ENCODE data around the gene TMEM232. TPM values are rescaled to one million over a fixed set of nuclear protein-coding genes. Genes with fewer than 3 reads are reported as not detected.

TMEM232 gene
- total and polyA plus RNA-seq, 8 donors, result 1.2 to 8.8 (median 5.2) TPM; not detected in 3

- intact Hi-C loops (cut with DNase I; ENCODE audit: low total_unique reads), result no loop called here
- H3K4me1 ChIP-seq, result no peaks in the 10 kb centered on the region
- no peaks in the 10 kb centered on the region for H3K27me3 ChIP-seq
- peaks cover 0 to 3% (median 0%) of the 10 kb centered on the region in 4 donors for H3K9me3 ChIP-seq
- DNase-seq, result no peak
- TF ChIP-seq POLR2AphosphoS5 (IDR thresholded peaks at IDR 0.05), result no peak
- no peak for TF ChIP-seq EP300 (IDR thresholded peaks at IDR 0.05)
- TF ChIP-seq, protein P1, sequence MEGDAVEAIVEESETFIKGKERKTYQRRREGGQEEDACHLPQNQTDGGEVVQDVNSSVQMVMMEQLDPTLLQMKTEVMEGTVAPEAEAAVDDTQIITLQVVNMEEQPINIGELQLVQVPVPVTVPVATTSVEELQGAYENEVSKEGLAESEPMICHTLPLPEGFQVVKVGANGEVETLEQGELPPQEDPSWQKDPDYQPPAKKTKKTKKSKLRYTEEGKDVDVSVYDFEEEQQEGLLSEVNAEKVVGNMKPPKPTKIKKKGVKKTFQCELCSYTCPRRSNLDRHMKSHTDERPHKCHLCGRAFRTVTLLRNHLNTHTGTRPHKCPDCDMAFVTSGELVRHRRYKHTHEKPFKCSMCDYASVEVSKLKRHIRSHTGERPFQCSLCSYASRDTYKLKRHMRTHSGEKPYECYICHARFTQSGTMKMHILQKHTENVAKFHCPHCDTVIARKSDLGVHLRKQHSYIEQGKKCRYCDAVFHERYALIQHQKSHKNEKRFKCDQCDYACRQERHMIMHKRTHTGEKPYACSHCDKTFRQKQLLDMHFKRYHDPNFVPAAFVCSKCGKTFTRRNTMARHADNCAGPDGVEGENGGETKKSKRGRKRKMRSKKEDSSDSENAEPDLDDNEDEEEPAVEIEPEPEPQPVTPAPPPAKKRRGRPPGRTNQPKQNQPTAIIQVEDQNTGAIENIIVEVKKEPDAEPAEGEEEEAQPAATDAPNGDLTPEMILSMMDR (IDR thresholded peaks at IDR 0.05), result no peak
- no peak for TF ChIP-seq POLR2A (IDR thresholded peaks at IDR 0.05)
- H3K36me3 ChIP-seq, result no peaks in the 10 kb centered on the region
- H3K27ac ChIP-seq, result no peak overlapping the region
- H3K4me3 ChIP-seq, result no peak overlapping the region
Observed at GRCh38 chr5:110492446-110492845, 234.0 kb downstream of the TMEM232 start.

DNA sequence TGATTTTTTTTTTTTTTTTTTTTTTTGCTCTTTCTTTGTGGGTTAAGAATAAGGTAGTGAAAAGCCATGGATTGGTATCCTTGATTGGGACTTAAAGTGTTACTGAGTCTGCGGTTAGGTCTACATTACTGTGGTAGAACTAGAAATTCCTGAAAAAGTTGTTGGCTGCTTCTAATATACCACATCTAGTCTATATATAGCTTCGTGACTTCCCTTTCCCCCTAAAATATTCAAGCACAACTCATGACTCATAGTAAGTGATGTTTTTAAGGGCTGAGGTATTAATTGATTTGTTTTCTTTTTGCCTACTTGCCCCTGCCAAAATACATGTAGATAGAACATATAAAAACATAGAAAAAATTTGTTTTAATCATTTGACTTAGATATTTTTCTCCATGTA, 247.6 kb downstream of the TMEM232 start:
- H3K4me1 ChIP-seq, result no peaks in the 10 kb centered on the region
- no peak for DNase-seq
- TF ChIP-seq, protein P1 (IDR thresholded peaks at IDR 0.05), result no peak
- no peak for TF ChIP-seq POLR2A (IDR thresholded peaks at IDR 0.05)
- TF ChIP-seq EP300 (IDR thresholded peaks at IDR 0.05), result no peak
- no peak for TF ChIP-seq POLR2AphosphoS5 (IDR thresholded peaks at IDR 0.05)
- peaks cover 0 to 15% (median 5%) of the 10 kb centered on the region in 4 donors for H3K9me3 ChIP-seq
- intact Hi-C loops (cut with DNase I; ENCODE audit: low total_unique reads), result no loop called here
- no peak overlapping the region for H3K4me3 ChIP-seq
- 48 to 62% (median 59%) methylated on average over 2 of the region's 2 CpGs for WGBS, 5 donors
- H3K27ac ChIP-seq, result no peak overlapping the region
- no peaks in the 10 kb centered on the region for H3K27me3 ChIP-seq
- no peaks in the 10 kb centered on the region for H3K36me3 ChIP-seq

GRCh38 chr5:110477911-110478310, 248.6 kb downstream of the TMEM232 start:
- Histone ChIP-seq H3K4me1 (no peaks in the 10 kb centered on the region), H3K27me3 (no peaks in the 10 kb centered on the region), H3K27ac (no peak overlapping the region), H3K9me3 (peaks cover 0 to 9% (median 4%) of the 10 kb centered on the region in 4 donors), H3K4me3 (no peak overlapping the region), H3K36me3 (no peaks in the 10 kb centered on the region)
- TF ChIP-seq POLR2AphosphoS5 (IDR thresholded peaks at IDR 0.05) (no peak), POLR2A (IDR thresholded peaks at IDR 0.05) (no peak), EP300 (IDR thresholded peaks at IDR 0.05) (no peak)
- TF ChIP-seq, protein P1 (IDR thresholded peaks at IDR 0.05), result no peak
- no peak for DNase-seq
- intact Hi-C loops (cut with DNase I; ENCODE audit: low total_unique reads), result no loop called here
- 80 to 89% (median 83%) methylated on average over 3 of the region's 3 CpGs for WGBS, 5 donors

DNA sequence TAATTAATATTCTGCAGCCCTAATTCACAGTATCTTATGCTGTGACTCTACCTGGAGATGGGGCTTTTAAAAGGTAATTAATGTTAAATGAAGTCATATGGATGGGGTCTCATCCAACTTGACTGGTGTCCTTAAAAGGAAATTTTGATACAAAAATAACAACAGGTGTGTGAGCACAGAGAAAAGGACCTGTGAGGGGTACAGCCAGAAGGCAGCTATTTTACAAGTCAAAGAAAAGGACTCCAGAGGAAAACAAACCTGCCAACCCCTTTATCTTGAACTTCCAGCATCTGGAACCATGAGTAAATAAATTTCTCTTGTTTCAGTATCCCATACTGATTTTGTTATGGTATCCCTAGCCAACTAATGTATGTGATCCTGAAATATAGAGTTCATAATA, 250.3 kb downstream of the TMEM232 start:
- no peak for DNase-seq
- Histone ChIP-seq H3K9me3 (peaks cover 0 to 13% (median 5%) of the 10 kb centered on the region in 4 donors), H3K4me1 (no peaks in the 10 kb centered on the region), H3K27me3 (no peaks in the 10 kb centered on the region), H3K27ac (no peak overlapping the region), H3K36me3 (no peaks in the 10 kb centered on the region), H3K4me3 (no peak overlapping the region)
- intact Hi-C loops (cut with DNase I; ENCODE audit: low total_unique reads), result no loop called here
- TF ChIP-seq, protein P1 (IDR thresholded peaks at IDR 0.05), result no peak
- TF ChIP-seq POLR2AphosphoS5 (IDR thresholded peaks at IDR 0.05) (no peak), EP300 (IDR thresholded peaks at IDR 0.05) (no peak), POLR2A (IDR thresholded peaks at IDR 0.05) (no peak)

Data from stomach (tissue), 9 donors.